Lung (tissue), 12 donors: Measurements from ENCODE around the gene GNAS. TPM values are rescaled to one million over a fixed set of nuclear protein-coding genes. Genes with fewer than 3 reads are reported as not detected.

Experiments used
- ATAC-seq: fragments of 200-7000 bp; cut with Tn5 transposase; one replicate; pipeline ENCODE4 v1.9.1; 2020; ENCODE audit warnings: moderate number of reproducible peaks; ENCODE audit not compliant: insufficient read depth, low FRiP score
- DNase-seq, 3 donors: peaks; one replicate each; pipeline ENCODE4 v3.0.0-alpha.2; 2013 to 2017
- H3K27ac ChIP-seq, 2 donors: one replicate each; pipeline ENCODE4 v1.5.1; 2013; ENCODE audit warnings: mild to moderate bottlenecking in 2 of 2, moderate library complexity in 2 of 2, control low read depth in 1 of 2, inconsistent platforms in 1 of 2, low read depth in 1 of 2, low read length in 1 of 2
- H3K27me3 ChIP-seq, 3 donors: one replicate each; pipeline ENCODE4 v1.5.1; 2013; ENCODE audit warnings: low read length in 2 of 3; ENCODE audit not compliant: control insufficient read depth in 3 of 3, insufficient read depth in 3 of 3
- H3K36me3 ChIP-seq, 4 donors: one replicate each; pipeline ENCODE4 v1.5.1; 2013; ENCODE audit warnings: low read length in 4 of 4, mild to moderate bottlenecking in 1 of 4, moderate library complexity in 1 of 4; ENCODE audit not compliant: control insufficient read depth in 4 of 4, insufficient read depth in 4 of 4
- H3K4me1 ChIP-seq, 5 donors: one replicate each; pipeline ENCODE4 v1.5.1; 2013; ENCODE audit warnings: low read length in 5 of 5, mild to moderate bottlenecking in 2 of 5, moderate library complexity in 1 of 5; ENCODE audit not compliant: control insufficient read depth in 5 of 5, insufficient read depth in 5 of 5
- H3K4me3 ChIP-seq: one replicate; pipeline ENCODE4 v1.5.1; 2013; ENCODE audit warnings: mild to moderate bottlenecking, control low read depth, moderate library complexity
- H3K9ac ChIP-seq, 2 donors: one replicate each; pipeline ENCODE4 v1.5.1; 2013; ENCODE audit warnings: low read length in 2 of 2, control low read depth in 1 of 2; ENCODE audit not compliant: insufficient read depth in 1 of 2
- H3K9me3 ChIP-seq, 4 donors: one replicate each; pipeline ENCODE4 v1.5.1; 2013; ENCODE audit warnings: low read length in 3 of 4, mild to moderate bottlenecking in 1 of 4, moderate library complexity in 1 of 4; ENCODE audit not compliant: control insufficient read depth in 4 of 4, insufficient read depth in 3 of 4
- CTCF ChIP-seq: IDR thresholded peaks from 2 replicates; pipeline ENCODE4 v1.5.1; 2012; ENCODE audit warnings: mild to moderate bottlenecking; ENCODE audit errors: control extremely low read depth, extremely low read depth
- WGBS, 2 donors: extraction: QIAGEN DNeasy Blood & Tissue Kit; methylation state at CpG; one replicate each; pipeline ENCODE4 v1.1.7; 2013; 5-methylcytosine and 5-hydroxymethylcytosine counted together
- polyA plus RNA-seq, 2 donors: library from polyadenylated mRNA; stranded (reverse); fragments of 200-250 nt; gene quantifications; one replicate each; pipeline ENCODE4 v1.2.1, GENCODE V29; 2013
- total RNA-seq, 2 donors: library from RNA; depleted of rRNA in 1 of 2; stranded (reverse); fragments of >200 nt in 1 of 2; gene quantifications; one replicate each; pipeline ENCODE4 v1.2.1, GENCODE V29; 2014 to 2021
- donor health status: control.
- donor health status: control.
- donor health status: Bipolar disorder and iron deficiency.
- donor health status: healthy.
- donor health status: DM: yes; HTN: yes; CAD: no.

GNAS gene
- total and polyA plus RNA-seq, 4 donors: 638 to 1,238 (median 887) TPM

GRCh38 chr20:58888521-58889333 lies 36.2 kb downstream of the GNAS start:
- DNase-seq: peak; percentile 79 to 87 (median 83)
- TF ChIP-seq CTCF: no peak
- Histone ChIP-seq H3K9me3 (no peaks in the 10 kb centered on the region), H3K4me3 (peak overlapping the region; percentile 73), H3K4me1 (peaks cover 0 to 21% (median 3%) of the 10 kb centered on the region in 5 donors), H3K36me3 (no peaks in the 10 kb centered on the region), H3K27ac (peak overlapping the region; percentile 50 to 85), H3K9ac (peak overlapping the region; percentile 57 to 68), H3K27me3 (no peaks in the 10 kb centered on the region)
- peak; percentile 27 for ATAC-seq
- 55% methylated on average over 84 to 101 of the region's 101 CpGs for WGBS, 2 donors

GRCh38 chr20:58889334-58889760 lies 36.8 kb downstream of the GNAS start:
- H3K9me3 ChIP-seq: no peaks in the 10 kb centered on the region
- WGBS, 2 donors: 49% methylated on average over 35 of the region's 35 CpGs
- peak overlapping the region; percentile 50 to 74 for H3K27ac ChIP-seq
- no peak for DNase-seq
- H3K9ac ChIP-seq: peak overlapping the region in 1 of 2 donors; percentile 38
- H3K36me3 ChIP-seq: no peaks in the 10 kb centered on the region
- no peak for ATAC-seq
- no peaks in the 10 kb centered on the region for H3K27me3 ChIP-seq
- no peak for TF ChIP-seq CTCF
- H3K4me3 ChIP-seq: peak overlapping the region; percentile 85
- peaks cover 0 to 28% (median 8%) of the 10 kb centered on the region in 5 donors for H3K4me1 ChIP-seq

GRCh38 chr20:58889798-58890517 lies 37.4 kb downstream of the GNAS start:
- H3K36me3 ChIP-seq: no peaks in the 10 kb centered on the region
- ATAC-seq (no peak), DNase-seq (no peak)
- peak overlapping the region; percentile 46 to 95 for H3K9ac ChIP-seq
- H3K4me1 ChIP-seq: peaks cover 2 to 34% (median 12%) of the 10 kb centered on the region in 5 donors
- WGBS, 2 donors: 26 to 27% methylated on average over 85 to 91 of the region's 91 CpGs
- H3K27ac ChIP-seq: peak overlapping the region; percentile 89 to 98
- no peak for TF ChIP-seq CTCF
- no peaks in the 10 kb centered on the region for H3K9me3 ChIP-seq
- H3K27me3 ChIP-seq: no peaks in the 10 kb centered on the region
- peak overlapping the region; percentile 85 for H3K4me3 ChIP-seq
